ENCODE measurements around the gene MCTP1. TPM values are rescaled to one million over a fixed set of nuclear protein-coding genes. Genes with fewer than 3 reads are reported as not detected.

The MCTP1 gene
- total and polyA plus RNA-seq, 7 experiments from 2014 or later = 0.75 to 38.9 (median 2.3) TPM; not detected in 1

DNA sequence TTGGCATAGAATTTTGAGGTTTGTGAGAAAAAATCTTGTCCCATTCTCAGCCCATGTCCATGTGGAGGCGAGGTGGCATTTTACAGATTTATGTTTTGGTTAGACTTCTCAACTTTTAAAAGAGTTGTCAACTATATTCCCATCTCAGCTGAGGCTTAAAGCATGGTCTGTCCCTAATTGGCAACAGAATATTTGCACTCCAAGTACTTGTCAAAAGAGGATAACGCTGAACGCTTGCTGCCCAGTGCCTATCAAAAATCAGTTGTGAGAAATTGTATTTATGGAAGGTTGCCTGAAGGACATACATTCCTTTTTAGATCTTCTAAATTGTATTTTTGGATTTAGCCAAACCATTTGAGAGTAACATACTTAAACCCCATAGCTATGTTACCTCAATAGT is 464.4 kb downstream of the MCTP1 start:
- no peak overlapping the region for H3K27ac Mint-ChIP-seq
- no peaks in the 10 kb centered on the region for H3K4me1 Mint-ChIP-seq
- Histone ChIP-seq H3K4me3 (ENCODE audit: low read length) (no peak overlapping the region), H3K9me3 (ENCODE audit: control insufficient read depth in 2 of 3, low read length in 3 of 3) (no peaks in the 10 kb centered on the region), H3K27me3 (ENCODE audit: control insufficient read depth in 2 of 2, insufficient read depth in 2 of 2, low read length in 2 of 2) (no peaks in the 10 kb centered on the region), H3K27ac (ENCODE audit: low read depth, low read length) (no peak overlapping the region), H3K36me3 (ENCODE audit: control insufficient read depth in 2 of 3, insufficient read depth in 3 of 3, low read length in 3 of 3) (no peaks in the 10 kb centered on the region), H3K4me1 (ENCODE audit: control insufficient read depth in 2 of 2, insufficient read depth in 2 of 2, low read length in 2 of 2) (no peaks in the 10 kb centered on the region)
- POLR2A ChIA-PET = no interaction called here
- ATAC-seq (no peak), DNase-seq (no peak)
- H3K4me3 Mint-ChIP-seq = no peak overlapping the region
- peaks cover 0 to 3% (median 0%) of the 10 kb centered on the region in 11 donors for H3K9me3 Mint-ChIP-seq
- intact Hi-C loops (cut with micrococcal nuclease) = no loop called here
- CTCF ChIA-PET = no interaction called here
- peaks cover 0 to 29% (median 0%) of the 10 kb centered on the region in 5 donors for H3K27me3 Mint-ChIP-seq
- no peaks in the 10 kb centered on the region for H3K36me3 Mint-ChIP-seq

DNA sequence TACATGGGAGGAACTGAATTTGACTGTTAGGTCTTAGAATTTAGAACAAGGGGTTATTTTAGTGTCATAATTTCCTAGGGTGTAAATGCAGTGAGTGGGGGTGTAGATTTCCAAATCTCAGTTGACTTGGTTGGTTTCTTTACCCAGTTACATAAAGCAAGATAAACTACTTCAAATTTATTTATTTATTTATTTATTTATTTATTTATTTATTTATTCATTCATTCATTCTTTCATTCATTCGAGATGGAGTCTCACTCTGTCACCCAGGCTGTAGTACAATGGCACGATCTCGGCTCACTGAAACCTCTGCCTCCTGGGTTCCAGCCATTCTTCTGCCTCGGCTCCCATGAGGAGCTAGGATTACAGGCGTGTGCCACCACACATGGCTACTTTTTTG is 466.0 kb downstream of the MCTP1 start:
- Mint-ChIP-seq H3K27ac (no peak overlapping the region), H3K4me1 (no peaks in the 10 kb centered on the region), H3K36me3 (no peaks in the 10 kb centered on the region), H3K27me3 (peaks cover 0 to 23% (median 0%) of the 10 kb centered on the region in 5 donors), H3K4me3 (no peak overlapping the region), H3K9me3 (peaks cover 0 to 3% (median 0%) of the 10 kb centered on the region in 11 donors)
- H3K36me3 ChIP-seq (ENCODE audit: control insufficient read depth in 2 of 3, insufficient read depth in 3 of 3, low read length in 3 of 3) = no peaks in the 10 kb centered on the region
- intact Hi-C loops (cut with micrococcal nuclease) = no loop called here
- H3K27me3 ChIP-seq (ENCODE audit: control insufficient read depth in 2 of 2, insufficient read depth in 2 of 2, low read length in 2 of 2) = no peaks in the 10 kb centered on the region
- no peaks in the 10 kb centered on the region for H3K9me3 ChIP-seq (ENCODE audit: control insufficient read depth in 2 of 3, low read length in 3 of 3)
- no peak overlapping the region for H3K27ac ChIP-seq (ENCODE audit: low read depth, low read length)
- ChIA-PET CTCF (interaction anchor here (0.6 kb wide), 1 partner anchor 321 kb away, joined by 4 read pairs; no protein-coding TSS in a partner anchor), POLR2A (no interaction called here)
- no peak for ATAC-seq
- no peak overlapping the region for H3K4me3 ChIP-seq (ENCODE audit: low read length)
- H3K4me1 ChIP-seq (ENCODE audit: control insufficient read depth in 2 of 2, insufficient read depth in 2 of 2, low read length in 2 of 2) = no peaks in the 10 kb centered on the region
- no peak for DNase-seq

DNA sequence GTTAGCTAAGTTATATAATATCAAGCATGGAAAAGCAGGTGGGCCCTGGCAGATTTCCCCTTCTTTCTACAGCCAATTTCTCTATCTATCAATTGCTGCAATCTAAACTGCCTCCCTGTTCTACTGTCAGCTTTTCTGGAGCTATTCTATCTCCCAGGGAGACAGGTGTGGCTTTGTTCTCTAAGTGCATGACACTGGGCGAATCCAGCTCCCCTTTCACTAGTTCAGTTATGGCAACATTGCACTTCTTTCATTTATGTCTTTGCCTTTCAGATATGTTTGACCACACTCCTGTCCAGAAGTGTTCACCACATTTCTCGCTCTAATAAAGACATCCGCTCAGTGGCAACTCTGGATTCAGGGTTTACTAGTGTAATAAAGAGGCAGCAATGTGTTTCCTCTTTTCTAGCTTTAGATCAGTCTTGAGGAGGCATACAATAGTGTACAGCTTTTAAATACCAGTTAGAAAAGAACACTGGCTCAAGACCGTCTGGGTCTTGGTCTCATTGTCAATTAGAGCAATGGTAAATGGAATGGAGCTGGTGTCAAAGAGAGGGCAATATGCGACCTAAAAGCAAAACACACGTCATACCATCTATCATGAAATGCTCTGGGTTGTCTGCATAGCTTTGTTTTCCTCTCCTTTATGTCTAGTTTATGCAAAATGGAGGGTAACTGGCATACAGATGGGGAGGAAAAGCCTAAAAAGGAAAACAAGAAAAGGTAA is 469.4 kb downstream of the MCTP1 start:
- H3K4me1 ChIP-seq (ENCODE audit: control insufficient read depth in 2 of 2, insufficient read depth in 2 of 2, low read length in 2 of 2) = no peaks in the 10 kb centered on the region
- no peaks in the 10 kb centered on the region for H3K9me3 ChIP-seq (ENCODE audit: control insufficient read depth in 2 of 3, low read length in 3 of 3)
- H3K27me3 Mint-ChIP-seq = peaks cover 0 to 26% (median 4%) of the 10 kb centered on the region in 5 donors
- no peaks in the 10 kb centered on the region for H3K9me3 Mint-ChIP-seq
- intact Hi-C loops (cut with micrococcal nuclease) = no loop called here
- H3K36me3 Mint-ChIP-seq = no peaks in the 10 kb centered on the region
- H3K36me3 ChIP-seq (ENCODE audit: control insufficient read depth in 2 of 3, insufficient read depth in 3 of 3, low read length in 3 of 3) = no peaks in the 10 kb centered on the region
- no peak overlapping the region for H3K4me3 Mint-ChIP-seq
- POLR2A ChIA-PET = no interaction called here
- H3K27me3 ChIP-seq (ENCODE audit: control insufficient read depth in 2 of 2, insufficient read depth in 2 of 2, low read length in 2 of 2) = no peaks in the 10 kb centered on the region
- no peak overlapping the region for H3K27ac ChIP-seq (ENCODE audit: low read depth, low read length)
- no peak overlapping the region for H3K27ac Mint-ChIP-seq
- DNase-seq (no peak), ATAC-seq (no peak)
- CTCF ChIA-PET = no interaction called here
- no peaks in the 10 kb centered on the region for H3K4me1 Mint-ChIP-seq
- no peak overlapping the region for H3K4me3 ChIP-seq (ENCODE audit: low read length)

DNA sequence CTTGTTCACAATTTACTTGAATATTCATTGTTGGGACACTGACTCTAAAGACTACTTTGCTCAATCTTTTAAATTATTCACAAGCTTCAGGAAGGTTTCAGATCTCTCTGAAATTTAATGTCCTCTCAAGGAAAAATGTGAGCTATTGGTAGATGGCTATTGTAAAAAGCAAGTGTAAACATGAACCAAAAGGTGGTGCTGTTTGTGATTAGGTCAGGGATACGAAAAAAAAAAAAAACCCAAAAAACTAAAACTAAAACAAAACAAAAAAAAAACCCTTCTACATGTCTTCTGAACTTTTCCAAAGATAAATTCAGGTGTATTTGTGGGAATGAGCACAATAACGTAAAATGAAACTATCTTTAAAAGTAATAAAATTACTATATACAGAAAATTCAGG is 472.7 kb downstream of the MCTP1 start:
- H3K4me1 Mint-ChIP-seq = no peaks in the 10 kb centered on the region
- no peak overlapping the region for H3K4me3 Mint-ChIP-seq
- H3K9me3 Mint-ChIP-seq = no peaks in the 10 kb centered on the region
- ChIA-PET POLR2A (no interaction called here), CTCF (interaction anchor here (0.7 kb wide), 1 partner anchor 61 kb away, joined by 3 read pairs; no protein-coding TSS in a partner anchor)
- no peaks in the 10 kb centered on the region for H3K36me3 Mint-ChIP-seq
- Histone ChIP-seq H3K4me1 (ENCODE audit: control insufficient read depth in 2 of 2, insufficient read depth in 2 of 2, low read length in 2 of 2) (no peaks in the 10 kb centered on the region), H3K27ac (ENCODE audit: low read depth, low read length) (no peak overlapping the region), H3K4me3 (ENCODE audit: low read length) (no peak overlapping the region), H3K36me3 (ENCODE audit: control insufficient read depth in 2 of 3, insufficient read depth in 3 of 3, low read length in 3 of 3) (no peaks in the 10 kb centered on the region), H3K9me3 (ENCODE audit: control insufficient read depth in 2 of 3, low read length in 3 of 3) (no peaks in the 10 kb centered on the region), H3K27me3 (ENCODE audit: control insufficient read depth in 2 of 2, insufficient read depth in 2 of 2, low read length in 2 of 2) (no peaks in the 10 kb centered on the region)
- intact Hi-C loops (cut with micrococcal nuclease) = no loop called here
- no peak for DNase-seq
- no peak overlapping the region for H3K27ac Mint-ChIP-seq
- peaks cover 0 to 51% (median 4%) of the 10 kb centered on the region in 5 donors for H3K27me3 Mint-ChIP-seq
- ATAC-seq = no peak

DNA sequence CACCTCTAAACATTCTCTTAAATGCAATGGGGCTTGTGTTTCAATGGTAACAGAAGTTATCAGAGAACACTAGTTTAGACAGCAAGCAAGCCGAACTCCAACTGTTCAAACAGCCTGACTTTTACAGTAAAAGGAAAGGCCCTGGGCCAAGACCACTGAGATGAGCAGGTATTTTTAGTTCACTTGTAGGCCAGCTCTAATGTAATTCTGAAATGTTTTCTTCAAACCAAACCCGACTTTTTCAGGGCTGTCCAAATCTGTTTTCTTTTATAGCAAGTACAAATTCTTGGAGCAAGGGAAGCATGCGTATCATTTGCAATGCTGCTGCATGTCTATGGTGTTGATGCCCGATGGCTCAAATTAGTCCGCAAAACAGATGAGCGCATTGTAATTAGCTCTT is 473.6 kb downstream of the MCTP1 start:
- Mint-ChIP-seq H3K27ac (no peak overlapping the region), H3K27me3 (peaks cover 0 to 55% (median 4%) of the 10 kb centered on the region in 5 donors), H3K4me1 (no peaks in the 10 kb centered on the region), H3K9me3 (no peaks in the 10 kb centered on the region), H3K36me3 (no peaks in the 10 kb centered on the region), H3K4me3 (no peak overlapping the region)
- DNase-seq (no peak), ATAC-seq (no peak)
- Histone ChIP-seq H3K9me3 (ENCODE audit: control insufficient read depth in 2 of 3, low read length in 3 of 3) (no peaks in the 10 kb centered on the region), H3K27ac (ENCODE audit: low read depth, low read length) (no peak overlapping the region), H3K36me3 (ENCODE audit: control insufficient read depth in 2 of 3, insufficient read depth in 3 of 3, low read length in 3 of 3) (no peaks in the 10 kb centered on the region), H3K27me3 (ENCODE audit: control insufficient read depth in 2 of 2, insufficient read depth in 2 of 2, low read length in 2 of 2) (no peaks in the 10 kb centered on the region), H3K4me3 (ENCODE audit: low read length) (no peak overlapping the region), H3K4me1 (ENCODE audit: control insufficient read depth in 2 of 2, insufficient read depth in 2 of 2, low read length in 2 of 2) (no peaks in the 10 kb centered on the region)
- intact Hi-C loops (cut with micrococcal nuclease) = no loop called here
- ChIA-PET POLR2A (no interaction called here), CTCF (no interaction called here)

DNA sequence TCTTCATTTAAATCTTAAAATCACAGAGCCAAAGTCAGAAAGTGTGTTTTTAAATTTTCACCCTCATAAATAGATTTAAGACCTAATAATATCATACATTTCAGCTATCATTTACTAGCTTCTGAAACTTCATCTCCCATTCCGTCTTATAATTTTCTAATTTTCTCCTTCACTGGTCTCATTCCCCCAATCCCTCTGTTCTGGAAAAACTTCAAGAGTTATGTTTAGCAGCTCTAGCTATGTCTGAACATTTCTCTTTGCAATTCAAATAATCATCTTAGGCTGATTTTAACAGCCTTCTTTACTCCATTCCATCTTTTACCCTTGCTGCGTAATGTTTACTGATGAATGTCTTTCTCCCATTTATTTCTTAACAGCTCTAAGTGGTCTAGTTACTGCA is 474.0 kb downstream of the MCTP1 start:
- H3K4me1 Mint-ChIP-seq = no peaks in the 10 kb centered on the region
- Histone ChIP-seq H3K36me3 (ENCODE audit: control insufficient read depth in 2 of 3, insufficient read depth in 3 of 3, low read length in 3 of 3) (no peaks in the 10 kb centered on the region), H3K27ac (ENCODE audit: low read depth, low read length) (no peak overlapping the region), H3K27me3 (ENCODE audit: control insufficient read depth in 2 of 2, insufficient read depth in 2 of 2, low read length in 2 of 2) (no peaks in the 10 kb centered on the region), H3K4me1 (ENCODE audit: control insufficient read depth in 2 of 2, insufficient read depth in 2 of 2, low read length in 2 of 2) (no peaks in the 10 kb centered on the region), H3K9me3 (ENCODE audit: control insufficient read depth in 2 of 3, low read length in 3 of 3) (no peaks in the 10 kb centered on the region), H3K4me3 (ENCODE audit: low read length) (no peak overlapping the region)
- ChIA-PET CTCF (no interaction called here), POLR2A (no interaction called here)
- intact Hi-C loops (cut with micrococcal nuclease) = no loop called here
- no peak overlapping the region for H3K27ac Mint-ChIP-seq
- DNase-seq = no peak
- no peaks in the 10 kb centered on the region for H3K9me3 Mint-ChIP-seq
- no peak overlapping the region for H3K4me3 Mint-ChIP-seq
- ATAC-seq = no peak
- H3K36me3 Mint-ChIP-seq = no peaks in the 10 kb centered on the region
- peaks cover 0 to 59% (median 4%) of the 10 kb centered on the region in 5 donors for H3K27me3 Mint-ChIP-seq

DNA sequence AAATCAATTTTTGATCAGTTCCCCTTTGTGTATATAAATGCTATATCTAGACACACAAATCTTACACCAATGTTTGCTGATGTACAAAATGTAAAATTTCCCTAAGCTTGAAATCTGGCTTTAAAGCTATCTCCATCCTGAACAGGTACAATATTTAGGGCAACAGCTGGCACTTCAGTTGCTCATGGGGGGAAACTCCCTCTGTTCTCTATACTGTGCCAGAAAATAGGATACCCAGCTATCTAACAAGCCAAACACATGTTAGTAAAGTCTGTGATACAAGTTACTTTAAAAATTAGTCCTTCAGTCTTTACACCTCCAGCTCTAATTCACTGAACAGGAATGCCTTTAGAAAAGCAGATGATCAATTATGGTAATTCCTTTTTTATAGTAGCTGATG is 474.6 kb downstream of the MCTP1 start:
- ChIA-PET CTCF (no interaction called here), POLR2A (no interaction called here)
- intact Hi-C loops (cut with micrococcal nuclease) = no loop called here
- H3K27ac Mint-ChIP-seq = no peak overlapping the region
- ATAC-seq (no peak), DNase-seq (no peak)
- Histone ChIP-seq H3K27ac (ENCODE audit: low read depth, low read length) (no peak overlapping the region), H3K27me3 (ENCODE audit: control insufficient read depth in 2 of 2, insufficient read depth in 2 of 2, low read length in 2 of 2) (no peaks in the 10 kb centered on the region), H3K4me1 (ENCODE audit: control insufficient read depth in 2 of 2, insufficient read depth in 2 of 2, low read length in 2 of 2) (no peaks in the 10 kb centered on the region), H3K36me3 (ENCODE audit: control insufficient read depth in 2 of 3, insufficient read depth in 3 of 3, low read length in 3 of 3) (no peaks in the 10 kb centered on the region), H3K4me3 (ENCODE audit: low read length) (no peak overlapping the region), H3K9me3 (ENCODE audit: control insufficient read depth in 2 of 3, low read length in 3 of 3) (no peaks in the 10 kb centered on the region)
- H3K4me1 Mint-ChIP-seq = no peaks in the 10 kb centered on the region
- H3K36me3 Mint-ChIP-seq = no peaks in the 10 kb centered on the region
- H3K27me3 Mint-ChIP-seq = peaks cover 0 to 56% (median 4%) of the 10 kb centered on the region in 5 donors
- H3K4me3 Mint-ChIP-seq = no peak overlapping the region
- no peaks in the 10 kb centered on the region for H3K9me3 Mint-ChIP-seq

All from naive thymus-derived CD4-positive, alpha-beta T cell (primary cell).